ENCODE results near the gene TMEM258. TPM values are rescaled to one million over a fixed set of nuclear protein-coding genes. Genes with fewer than 3 reads are reported as not detected.

TMEM258 gene
- total and polyA plus RNA-seq, 2 experiments from 2014 or later = 71.3 to 519 TPM

DNA sequence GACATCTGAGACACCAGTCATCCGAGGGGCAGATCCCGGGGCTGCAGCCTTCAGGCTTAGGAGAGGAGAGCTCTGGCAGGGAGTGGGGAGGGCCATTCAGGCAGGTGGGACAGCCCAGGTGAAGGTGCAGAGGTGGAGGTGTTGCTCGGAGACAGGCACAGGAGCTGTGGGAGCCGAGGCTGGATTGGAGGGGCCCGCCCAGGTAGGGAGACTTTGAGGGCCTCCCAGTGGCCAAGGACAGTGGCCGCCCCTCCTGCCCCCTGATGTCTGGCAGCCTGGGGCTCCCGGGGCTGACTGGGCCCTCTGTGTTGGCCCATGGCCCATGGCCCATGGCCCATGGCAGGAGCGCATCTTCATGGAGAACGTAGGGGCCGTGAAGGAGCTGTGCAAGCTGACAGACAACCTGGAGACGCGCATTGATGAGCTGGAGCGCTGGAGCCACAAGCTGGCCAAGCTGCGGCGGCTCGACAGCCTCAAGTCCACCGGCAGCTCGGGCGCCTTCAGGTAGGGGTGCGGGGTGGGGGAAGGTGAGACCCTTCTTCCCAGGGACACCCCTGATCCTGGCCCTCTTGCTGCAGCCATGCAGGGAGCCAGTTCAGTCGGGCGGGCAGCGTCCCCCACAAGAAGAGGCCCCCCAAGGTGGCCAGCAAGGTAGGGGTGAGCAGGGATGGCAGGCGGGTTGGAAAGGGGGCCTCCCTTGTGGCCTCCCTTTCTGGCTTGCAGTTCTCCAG is 13.3 kb downstream of the TMEM258 start:
- no peak overlapping the region for H3K27ac Mint-ChIP-seq
- H3K27me3 Mint-ChIP-seq (ENCODE audit: insufficient read depth, low read depth, poor library complexity) = peaks cover 17% of the 10 kb centered on the region
- no peak overlapping the region for H3K4me3 Mint-ChIP-seq
- H3K27me3 ChIP-seq (ENCODE audit: insufficient read depth) = no peaks in the 10 kb centered on the region
- peaks cover 3% of the 10 kb centered on the region; the same call in 1 of the 3 replicates for H3K36me3 Mint-ChIP-seq (ENCODE audit: low read depth)
- H3K4me1 Mint-ChIP-seq = peaks cover 17% of the 10 kb centered on the region
- no peak overlapping the region for H2AFZ ChIP-seq
- DNase-seq (ENCODE audit: low spot score) (no peak), ATAC-seq (no peak)
- no peak overlapping the region for H3K4me2 ChIP-seq
- no peak overlapping the region for H3K27ac ChIP-seq (ENCODE audit: low read depth)
- no peaks in the 10 kb centered on the region for H3K36me3 ChIP-seq (ENCODE audit: insufficient read depth)
- TF ChIP-seq EZH2 (IDR thresholded peaks at IDR 0.05; ENCODE audit: low read depth, unreplicated experiment) (no peak), EZH2phosphoT487 (IDR thresholded peaks at IDR 0.05; ENCODE audit: unreplicated experiment) (no peak), JUNB (IDR thresholded peaks at IDR 0.05; ENCODE audit: unreplicated experiment) (no peak), ZNF114 (CRISPR knock-in tag; IDR thresholded peaks at IDR 0.05) (no peak)
- TF ChIP-seq, protein P1, sequence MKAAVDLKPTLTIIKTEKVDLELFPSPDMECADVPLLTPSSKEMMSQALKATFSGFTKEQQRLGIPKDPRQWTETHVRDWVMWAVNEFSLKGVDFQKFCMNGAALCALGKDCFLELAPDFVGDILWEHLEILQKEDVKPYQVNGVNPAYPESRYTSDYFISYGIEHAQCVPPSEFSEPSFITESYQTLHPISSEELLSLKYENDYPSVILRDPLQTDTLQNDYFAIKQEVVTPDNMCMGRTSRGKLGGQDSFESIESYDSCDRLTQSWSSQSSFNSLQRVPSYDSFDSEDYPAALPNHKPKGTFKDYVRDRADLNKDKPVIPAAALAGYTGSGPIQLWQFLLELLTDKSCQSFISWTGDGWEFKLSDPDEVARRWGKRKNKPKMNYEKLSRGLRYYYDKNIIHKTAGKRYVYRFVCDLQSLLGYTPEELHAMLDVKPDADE (IDR thresholded peaks at IDR 0.05) = no peak
- TF ChIP-seq, protein P2, sequence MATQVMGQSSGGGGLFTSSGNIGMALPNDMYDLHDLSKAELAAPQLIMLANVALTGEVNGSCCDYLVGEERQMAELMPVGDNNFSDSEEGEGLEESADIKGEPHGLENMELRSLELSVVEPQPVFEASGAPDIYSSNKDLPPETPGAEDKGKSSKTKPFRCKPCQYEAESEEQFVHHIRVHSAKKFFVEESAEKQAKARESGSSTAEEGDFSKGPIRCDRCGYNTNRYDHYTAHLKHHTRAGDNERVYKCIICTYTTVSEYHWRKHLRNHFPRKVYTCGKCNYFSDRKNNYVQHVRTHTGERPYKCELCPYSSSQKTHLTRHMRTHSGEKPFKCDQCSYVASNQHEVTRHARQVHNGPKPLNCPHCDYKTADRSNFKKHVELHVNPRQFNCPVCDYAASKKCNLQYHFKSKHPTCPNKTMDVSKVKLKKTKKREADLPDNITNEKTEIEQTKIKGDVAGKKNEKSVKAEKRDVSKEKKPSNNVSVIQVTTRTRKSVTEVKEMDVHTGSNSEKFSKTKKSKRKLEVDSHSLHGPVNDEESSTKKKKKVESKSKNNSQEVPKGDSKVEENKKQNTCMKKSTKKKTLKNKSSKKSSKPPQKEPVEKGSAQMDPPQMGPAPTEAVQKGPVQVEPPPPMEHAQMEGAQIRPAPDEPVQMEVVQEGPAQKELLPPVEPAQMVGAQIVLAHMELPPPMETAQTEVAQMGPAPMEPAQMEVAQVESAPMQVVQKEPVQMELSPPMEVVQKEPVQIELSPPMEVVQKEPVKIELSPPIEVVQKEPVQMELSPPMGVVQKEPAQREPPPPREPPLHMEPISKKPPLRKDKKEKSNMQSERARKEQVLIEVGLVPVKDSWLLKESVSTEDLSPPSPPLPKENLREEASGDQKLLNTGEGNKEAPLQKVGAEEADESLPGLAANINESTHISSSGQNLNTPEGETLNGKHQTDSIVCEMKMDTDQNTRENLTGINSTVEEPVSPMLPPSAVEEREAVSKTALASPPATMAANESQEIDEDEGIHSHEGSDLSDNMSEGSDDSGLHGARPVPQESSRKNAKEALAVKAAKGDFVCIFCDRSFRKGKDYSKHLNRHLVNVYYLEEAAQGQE (IDR thresholded peaks at IDR 0.05; ENCODE audit: unreplicated experiment) = no peak
- TF ChIP-seq, protein P3, sequence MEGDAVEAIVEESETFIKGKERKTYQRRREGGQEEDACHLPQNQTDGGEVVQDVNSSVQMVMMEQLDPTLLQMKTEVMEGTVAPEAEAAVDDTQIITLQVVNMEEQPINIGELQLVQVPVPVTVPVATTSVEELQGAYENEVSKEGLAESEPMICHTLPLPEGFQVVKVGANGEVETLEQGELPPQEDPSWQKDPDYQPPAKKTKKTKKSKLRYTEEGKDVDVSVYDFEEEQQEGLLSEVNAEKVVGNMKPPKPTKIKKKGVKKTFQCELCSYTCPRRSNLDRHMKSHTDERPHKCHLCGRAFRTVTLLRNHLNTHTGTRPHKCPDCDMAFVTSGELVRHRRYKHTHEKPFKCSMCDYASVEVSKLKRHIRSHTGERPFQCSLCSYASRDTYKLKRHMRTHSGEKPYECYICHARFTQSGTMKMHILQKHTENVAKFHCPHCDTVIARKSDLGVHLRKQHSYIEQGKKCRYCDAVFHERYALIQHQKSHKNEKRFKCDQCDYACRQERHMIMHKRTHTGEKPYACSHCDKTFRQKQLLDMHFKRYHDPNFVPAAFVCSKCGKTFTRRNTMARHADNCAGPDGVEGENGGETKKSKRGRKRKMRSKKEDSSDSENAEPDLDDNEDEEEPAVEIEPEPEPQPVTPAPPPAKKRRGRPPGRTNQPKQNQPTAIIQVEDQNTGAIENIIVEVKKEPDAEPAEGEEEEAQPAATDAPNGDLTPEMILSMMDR (conservative IDR thresholded peaks at IDR 0.05; ENCODE audit: low read depth in 2 of 2) = no peak
- 0 out of 3 replicates have a peak, but pooled peaks cover 3% of the 10 kb centered on the region for H3K9me3 Mint-ChIP-seq
- no peaks in the 10 kb centered on the region for H3K9me2 ChIP-seq (ENCODE audit: insufficient read depth)
- no peaks in the 10 kb centered on the region; the same call in 1 of the 2 replicates for H3K4me1 ChIP-seq (ENCODE audit: insufficient read depth)
- H3K4me3 ChIP-seq = no peak overlapping the region
- no peaks in the 10 kb centered on the region; the same call in 1 of the 2 replicates for H4K20me1 ChIP-seq (replicated peaks; ENCODE audit: insufficient read depth)
- no peaks in the 10 kb centered on the region for H3K79me2 ChIP-seq (replicated peaks; ENCODE audit: insufficient read depth)
- H3F3A ChIP-seq (replicated peaks; ENCODE audit: low read depth) = 0 out of 2 replicates have a peak, but pooled peaks cover 2% of the 10 kb centered on the region

All from GM23338 (cell line).